Mucosa of rectum (tissue), 2 donors: Measurements from ENCODE around the gene LILRB3.
A peak's percentile ranks its signal among the peaks of the same experiment; 100 is the strongest.
"Not testable (repeated sequence)": the region's sequence is repeated elsewhere in the genome, so short reads cannot be mapped to it uniquely, and the experiment has no call there.

Experiments
- H3K27ac ChIP-seq, 2 donors: one replicate each; pipeline ENCODE4 v1.7.0; 2013; ENCODE audit warnings: inconsistent platforms in 2 of 2, low read depth in 2 of 2, low read length in 2 of 2
- H3K27me3 ChIP-seq, 2 donors: one replicate each; pipeline ENCODE4 v1.7.0; 2013; ENCODE audit warnings: low read length in 2 of 2; ENCODE audit not compliant: control insufficient read depth in 2 of 2, insufficient read depth in 2 of 2
- H3K36me3 ChIP-seq, 2 donors: one replicate each; pipeline ENCODE4 v1.7.0; 2013; ENCODE audit warnings: low read length in 2 of 2; ENCODE audit not compliant: control insufficient read depth in 2 of 2, insufficient read depth in 2 of 2
- H3K4me1 ChIP-seq, 2 donors: one replicate each; pipeline ENCODE4 v1.7.0; 2013; ENCODE audit warnings: low read length in 2 of 2, mild to moderate bottlenecking in 1 of 2; ENCODE audit not compliant: control insufficient read depth in 2 of 2, insufficient read depth in 2 of 2
- H3K4me3 ChIP-seq, 2 donors: one replicate each; pipeline ENCODE4 v1.7.0; 2013; ENCODE audit warnings: low read length in 2 of 2
- H3K9ac ChIP-seq, 2 donors: one replicate each; pipeline ENCODE4 v1.7.0; 2013; ENCODE audit warnings: low read length in 2 of 2, low read depth in 1 of 2, mild to moderate bottlenecking in 1 of 2
- H3K9me3 ChIP-seq, 2 donors: one replicate each; pipeline ENCODE4 v1.7.0; 2013; ENCODE audit warnings: low read length in 2 of 2; ENCODE audit not compliant: control insufficient read depth in 2 of 2
- donor health status: healthy.
- donor health status: Normal muscosa, but diverticular disease.

Gene LILRB3

DNA sequence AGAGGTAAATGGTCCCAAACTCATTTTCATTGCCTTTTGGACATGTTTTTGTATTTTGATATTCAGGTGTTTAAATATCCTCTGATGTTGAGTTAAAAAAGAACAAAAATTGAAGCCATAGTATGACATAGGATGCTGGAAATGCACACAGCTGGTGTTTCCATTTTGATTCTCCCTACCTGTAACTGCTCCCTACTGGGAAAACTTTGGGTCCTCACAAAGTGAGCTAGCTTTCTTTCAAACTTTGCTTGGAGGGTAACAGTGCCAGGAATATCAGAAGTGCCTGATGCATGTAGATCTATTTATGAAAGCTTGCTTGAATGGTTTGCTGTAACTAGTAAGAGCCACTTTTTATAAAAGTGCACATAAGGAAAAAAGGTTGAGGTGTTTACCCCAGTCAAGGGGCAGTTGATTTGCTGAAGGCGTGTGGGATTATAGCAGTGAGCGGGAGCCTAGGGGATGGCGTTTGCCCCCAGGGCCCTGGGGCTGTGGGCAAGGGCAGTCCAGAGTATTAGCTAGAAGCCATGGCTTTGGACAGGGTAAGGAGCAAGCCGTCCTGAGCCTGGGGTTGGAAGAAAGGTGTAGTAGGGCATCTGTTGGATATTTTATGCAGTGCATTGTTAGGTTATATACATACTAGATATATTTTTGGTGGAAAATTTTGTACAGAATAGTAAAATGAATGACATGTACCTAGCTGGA is 17.9 kb downstream of the LILRB3 start:
- Histone ChIP-seq H3K9ac (peak overlapping the region in 1 of 2 donors; percentile 34), H3K27me3 (no peaks in the 10 kb centered on the region), H3K9me3 (no peaks in the 10 kb centered on the region), H3K4me3 (no peak overlapping the region), H3K27ac (no peak overlapping the region), H3K36me3 (peaks cover 38 to 67% of the 10 kb centered on the region in 2 donors), H3K4me1 (peaks cover 45 to 68% of the 10 kb centered on the region in 2 donors)

DNA sequence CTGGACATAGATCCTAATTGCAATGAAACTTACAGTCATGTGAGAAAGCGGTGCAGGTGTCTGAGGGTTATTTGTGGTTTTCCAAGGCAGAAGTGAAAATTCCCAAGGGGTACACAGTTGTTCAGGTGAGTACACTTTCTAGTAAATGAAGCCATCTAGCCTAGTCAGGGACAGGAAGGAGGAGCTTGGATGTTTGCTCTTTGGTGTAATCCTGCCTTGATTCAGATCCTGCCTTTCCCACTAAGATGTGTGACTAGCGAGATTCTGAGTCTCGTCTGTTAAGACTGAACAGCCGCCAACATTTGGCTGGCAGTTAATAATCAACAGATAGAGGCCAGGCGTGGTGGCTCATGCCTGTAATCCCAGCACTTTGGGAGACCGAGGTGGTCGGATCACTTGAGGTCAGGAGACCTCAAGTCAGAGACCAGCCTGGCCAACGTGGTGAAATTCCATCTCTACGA is 19.6 kb downstream of the LILRB3 start:
- Histone ChIP-seq H3K4me3 (peak overlapping the region in 1 of 2 donors; percentile 92), H3K4me1 (peaks cover 30 to 50% of the 10 kb centered on the region in 2 donors), H3K9me3 (no peaks in the 10 kb centered on the region), H3K27ac (no peak overlapping the region), H3K9ac (peak overlapping the region; percentile 14 to 23), H3K27me3 (no peaks in the 10 kb centered on the region), H3K36me3 (peaks cover 38 to 63% of the 10 kb centered on the region in 2 donors)

DNA sequence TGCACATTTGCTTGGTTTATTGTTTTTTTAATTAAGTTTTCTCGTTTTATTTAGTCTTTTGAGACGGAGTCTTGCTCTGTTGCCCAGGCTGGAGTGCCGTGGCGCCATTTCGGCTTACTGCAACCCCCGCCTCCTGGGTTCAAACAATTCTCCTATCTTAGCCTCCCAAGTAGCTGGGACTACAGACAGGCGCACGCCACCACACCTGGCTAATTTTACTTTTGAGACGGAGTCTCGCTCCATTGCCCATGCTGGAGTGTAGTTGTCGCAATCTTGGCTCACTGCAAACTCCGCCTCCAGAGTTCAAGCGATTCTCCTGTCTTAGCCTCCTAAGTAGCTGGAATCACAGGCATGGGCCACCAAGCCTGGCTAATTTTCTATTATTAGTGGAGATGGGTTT is 20.8 kb downstream of the LILRB3 start:
- Histone ChIP-seq H3K4me1 (peaks cover 28 to 40% of the 10 kb centered on the region in 2 donors), H3K9ac (peak overlapping the region; percentile 85 to 95), H3K27me3 (no peaks in the 10 kb centered on the region), H3K36me3 (peaks cover 31 to 53% of the 10 kb centered on the region in 2 donors), H3K27ac (no peak overlapping the region), H3K9me3 (no peaks in the 10 kb centered on the region), H3K4me3 (peak overlapping the region; percentile 92)

DNA sequence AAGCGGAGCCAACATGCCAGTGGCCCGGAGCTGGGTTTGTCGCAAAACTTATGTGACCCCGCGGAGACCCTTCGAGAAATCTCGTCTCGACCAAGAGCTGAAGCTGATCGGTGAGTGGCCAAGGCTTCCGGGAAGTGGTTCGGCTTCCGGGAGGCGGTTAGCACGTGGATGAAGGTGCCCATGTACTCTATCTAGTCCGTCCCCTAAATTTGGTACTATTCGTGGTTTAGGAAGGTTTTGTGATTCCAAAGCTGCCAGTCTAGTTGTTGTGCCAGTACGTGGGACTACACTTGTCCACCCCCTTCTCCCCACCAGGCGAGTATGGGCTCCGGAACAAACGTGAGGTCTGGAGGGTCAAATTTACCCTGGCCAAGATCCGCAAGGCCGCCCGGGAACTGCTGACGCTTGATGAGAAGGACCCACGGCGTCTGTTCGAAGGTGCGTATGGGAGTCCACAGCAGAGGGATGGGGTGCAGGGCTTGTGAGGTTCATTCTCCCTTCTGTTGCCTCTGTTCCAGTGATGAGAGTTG is 21.6 kb downstream of the LILRB3 start:
- Histone ChIP-seq H3K36me3 (peaks cover 24 to 46% of the 10 kb centered on the region in 2 donors), H3K4me1 (peaks cover 26 to 33% of the 10 kb centered on the region in 2 donors)

DNA sequence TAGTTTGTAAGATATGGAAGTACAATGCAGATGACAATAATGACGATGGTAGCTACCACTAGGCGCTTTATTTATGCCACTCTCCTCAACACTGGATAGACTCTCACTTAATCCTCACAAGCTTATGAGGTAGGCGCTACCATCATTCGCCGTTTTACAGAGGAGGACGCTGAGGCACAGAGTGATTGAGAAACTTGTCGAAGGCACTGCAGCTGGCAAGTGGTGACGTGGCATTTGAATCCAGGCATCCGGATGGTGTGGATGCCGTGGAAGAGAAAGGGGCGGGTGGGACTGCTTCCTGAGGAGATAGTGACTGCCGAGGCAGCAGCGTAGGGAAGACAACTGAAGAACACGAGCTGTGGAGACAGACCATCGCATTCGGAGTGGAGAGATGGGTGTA is 23.4 kb downstream of the LILRB3 start:
- H3K9ac ChIP-seq: no peak overlapping the region
- H3K4me3 ChIP-seq: no peak overlapping the region
- peaks cover 12 to 30% of the 10 kb centered on the region in 2 donors for H3K36me3 ChIP-seq
- no peaks in the 10 kb centered on the region for H3K9me3 ChIP-seq
- H3K4me1 ChIP-seq: peaks cover 21 to 23% of the 10 kb centered on the region in 2 donors
- no peaks in the 10 kb centered on the region for H3K27me3 ChIP-seq
- H3K27ac ChIP-seq: no peak overlapping the region

More for the DNA sequence above, 21.6 kb downstream of the LILRB3 start:
- Histone ChIP-seq H3K9me3 (no peaks in the 10 kb centered on the region), H3K4me3 (peak overlapping the region; percentile 92), H3K27ac (peak overlapping the region; percentile 96 to 97), H3K27me3 (no peaks in the 10 kb centered on the region), H3K9ac (peak overlapping the region; percentile 85 to 95)

DNA sequence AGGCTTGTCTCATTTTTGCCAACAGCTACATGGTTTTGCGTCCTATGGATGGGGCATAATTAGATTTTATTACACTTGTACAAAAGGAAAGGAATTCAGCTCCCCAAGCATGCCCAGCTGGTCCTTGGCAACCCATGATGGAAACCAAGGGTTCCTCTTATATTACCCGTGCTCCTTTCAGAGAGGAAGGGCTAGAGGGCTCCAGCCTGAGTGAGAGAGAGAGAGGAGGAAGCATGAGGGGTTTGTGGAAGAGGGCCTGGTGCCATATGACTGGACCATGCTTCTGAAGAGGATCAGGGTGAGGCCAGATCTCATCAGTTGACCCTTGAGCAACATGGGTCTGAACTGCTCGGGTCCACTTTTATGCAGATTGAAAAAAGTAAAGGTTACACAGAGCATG is 25.7 kb downstream of the LILRB3 start:
- H3K27ac ChIP-seq: no peak overlapping the region
- no peaks in the 10 kb centered on the region for H3K27me3 ChIP-seq
- no peaks in the 10 kb centered on the region for H3K9me3 ChIP-seq
- H3K4me1 ChIP-seq: peaks cover 10 to 14% of the 10 kb centered on the region in 2 donors
- H3K9ac ChIP-seq: no peak overlapping the region
- no peak overlapping the region for H3K4me3 ChIP-seq
- H3K36me3 ChIP-seq: peaks cover 12 to 29% of the 10 kb centered on the region in 2 donors

DNA sequence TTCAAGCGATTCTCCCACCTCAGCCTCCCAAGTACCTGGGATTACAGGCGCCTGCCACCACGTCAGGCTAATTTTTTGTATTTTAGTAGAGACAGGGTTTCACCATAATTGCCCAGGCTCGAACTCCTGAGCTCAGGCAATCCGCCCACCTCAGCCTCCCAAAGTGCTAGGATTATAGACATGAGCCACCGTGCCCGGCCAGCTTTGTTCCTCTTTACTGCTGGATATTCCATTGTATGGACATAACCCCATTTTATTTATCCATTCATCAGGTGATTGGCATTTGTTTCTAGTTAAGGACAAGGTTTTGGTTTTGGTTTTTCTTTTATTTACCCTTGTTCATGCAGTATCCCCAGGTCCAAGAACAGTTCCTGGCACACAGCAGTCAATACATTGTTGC is 26.3 kb downstream of the LILRB3 start:
- no peak overlapping the region for H3K27ac ChIP-seq
- no peaks in the 10 kb centered on the region for H3K9me3 ChIP-seq
- peaks cover 12 to 24% of the 10 kb centered on the region in 2 donors for H3K36me3 ChIP-seq
- peaks cover 10 to 14% of the 10 kb centered on the region in 2 donors for H3K4me1 ChIP-seq
- H3K4me3 ChIP-seq: no peak overlapping the region
- H3K27me3 ChIP-seq: no peaks in the 10 kb centered on the region
- H3K9ac ChIP-seq: no peak overlapping the region

DNA sequence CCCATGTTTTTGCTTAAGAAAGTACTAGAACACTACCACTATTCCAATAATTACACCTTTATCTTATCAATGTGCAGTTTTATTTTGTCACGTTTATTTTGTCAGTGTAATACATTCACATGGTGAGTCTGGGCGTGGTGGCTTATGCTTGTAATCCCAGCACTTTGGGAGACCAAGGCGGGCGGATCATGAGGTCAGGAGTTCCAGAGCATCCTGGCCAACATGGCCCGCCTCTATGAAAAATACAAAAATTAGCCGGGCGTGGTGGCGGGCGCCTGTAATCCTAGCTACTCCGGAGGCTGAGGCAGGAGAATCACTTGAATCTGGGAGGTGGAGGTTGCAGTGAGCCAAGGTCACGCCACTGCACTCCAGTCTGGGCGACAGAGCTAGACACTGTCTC is 28.3 kb downstream of the LILRB3 start:
- H3K27ac ChIP-seq, H3K27me3 ChIP-seq, H3K9me3 ChIP-seq, H3K9ac ChIP-seq, H3K4me3 ChIP-seq: not testable (repeated sequence)
- peaks cover 12 to 20% of the 10 kb centered on the region in 2 donors for H3K36me3 ChIP-seq
- peaks cover 10 to 12% of the 10 kb centered on the region in 2 donors for H3K4me1 ChIP-seq

DNA sequence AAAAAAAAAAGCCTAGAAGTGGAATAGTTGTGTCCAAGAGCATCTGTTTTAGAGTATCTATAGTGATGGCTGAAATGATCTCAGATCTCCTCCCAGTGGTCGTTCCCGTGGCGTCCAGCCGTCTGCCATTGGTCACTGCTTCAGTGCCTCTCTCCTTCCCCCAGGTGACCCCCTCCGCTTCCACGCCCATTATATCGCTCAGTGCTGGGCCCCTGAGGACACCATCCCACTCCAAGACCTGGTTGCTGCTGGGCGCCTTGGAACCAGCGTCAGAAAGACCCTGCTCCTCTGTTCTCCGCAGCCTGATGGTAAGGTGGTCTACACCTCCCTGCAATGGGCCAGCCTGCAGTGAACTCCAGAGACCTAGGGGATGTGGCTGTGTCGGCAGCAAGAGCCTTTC is 29.8 kb downstream of the LILRB3 start:
- Histone ChIP-seq H3K9ac (no peak overlapping the region), H3K27me3 (no peaks in the 10 kb centered on the region), H3K4me3 (no peak overlapping the region), H3K36me3 (peaks cover 12 to 20% of the 10 kb centered on the region in 2 donors), H3K27ac (no peak overlapping the region), H3K9me3 (no peaks in the 10 kb centered on the region), H3K4me1 (peaks cover 19 to 20% of the 10 kb centered on the region in 2 donors)

DNA sequence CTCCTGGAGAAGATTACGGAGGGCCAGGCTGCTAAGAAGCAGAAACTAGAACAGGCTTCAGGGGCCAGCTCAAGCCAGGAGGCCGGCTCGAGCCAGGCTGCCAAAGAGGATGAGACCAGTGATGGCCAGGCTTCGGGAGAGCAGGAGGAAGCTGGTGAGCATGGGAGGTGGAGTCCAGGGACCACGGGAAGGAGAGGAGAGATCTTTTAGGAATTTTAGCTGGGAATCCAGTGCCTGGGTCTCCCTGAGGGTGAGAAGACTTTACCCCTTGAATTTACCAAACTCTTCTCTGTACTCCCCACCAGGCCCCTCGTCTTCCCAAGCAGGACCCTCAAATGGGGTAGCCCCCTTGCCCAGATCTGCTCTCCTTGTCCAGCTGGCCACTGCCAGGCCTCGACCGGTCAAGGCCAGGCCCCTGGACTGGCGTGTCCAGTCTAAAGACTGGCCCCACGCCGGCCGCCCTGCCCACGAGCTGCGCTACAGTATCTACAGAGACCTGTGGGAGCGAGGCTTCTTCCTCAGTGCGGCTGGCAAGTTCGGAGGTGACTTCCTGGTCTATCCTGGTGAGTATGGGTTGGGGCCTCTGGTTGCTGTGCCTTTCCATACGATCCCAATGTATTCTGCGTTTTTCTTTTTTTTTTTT is 30.9 kb downstream of the LILRB3 start:
- H3K9me3 ChIP-seq: no peaks in the 10 kb centered on the region
- no peaks in the 10 kb centered on the region for H3K27me3 ChIP-seq
- H3K4me1 ChIP-seq: peaks cover 25 to 31% of the 10 kb centered on the region in 2 donors
- H3K27ac ChIP-seq: peak overlapping the region; percentile 100
- H3K9ac ChIP-seq: peak overlapping the region; percentile 94 to 98
- H3K36me3 ChIP-seq: peaks cover 12 to 20% of the 10 kb centered on the region in 2 donors
- peak overlapping the region; percentile 77 to 81 for H3K4me3 ChIP-seq
